ENCODE data around the gene LGR6.

Gene LGR6

GRCh38 chr1:202207292-202207691 lies 13.7 kb downstream of the LGR6 start:
- no peak overlapping the region for H3K4me3 ChIP-seq (ENCODE audit: low read depth, low read length)
- peak; percentile 34 for TF ChIP-seq CTCF (conservative IDR thresholded peaks at IDR 0.05; ENCODE audit: low read depth, low read length)
- DNase-seq (ENCODE audit: low read depth), result peak; percentile 80

- H3K4me3 ChIP-seq (ENCODE audit: low read depth, low read length), result no peak overlapping the region
- TF ChIP-seq CTCF (conservative IDR thresholded peaks at IDR 0.05; ENCODE audit: low read depth, low read length), result no peak
- no peak for DNase-seq (ENCODE audit: low read depth)
Measured at GRCh38 chr1:202208351-202208857, 14.8 kb downstream of the LGR6 start.

DNA sequence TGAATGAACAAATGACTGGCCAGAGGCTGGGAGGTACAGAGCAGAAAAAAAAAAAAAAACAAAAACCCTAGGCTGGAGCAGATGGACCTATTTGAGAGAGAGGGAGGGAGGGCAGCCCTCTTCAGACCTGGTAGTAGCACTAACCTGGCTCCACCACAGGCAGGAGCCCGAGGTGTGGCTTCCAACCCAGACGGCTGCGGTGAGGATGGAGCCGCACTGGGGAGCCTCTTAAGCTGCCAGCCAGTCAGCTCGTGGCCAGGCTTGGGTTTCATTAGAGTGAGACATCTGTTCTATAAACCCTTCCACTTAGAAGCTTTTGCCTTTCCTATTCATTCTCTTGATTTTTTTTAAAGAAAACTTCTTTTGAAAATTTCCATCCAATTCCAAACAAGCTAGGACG lies 16.8 kb downstream of the LGR6 start:
- TF ChIP-seq CTCF (conservative IDR thresholded peaks at IDR 0.05; ENCODE audit: low read depth, low read length), result peak; percentile 38
- DNase-seq (ENCODE audit: low read depth), result peak; percentile 48
- no peak overlapping the region for H3K4me3 ChIP-seq (ENCODE audit: low read depth, low read length)

- no peak for DNase-seq (ENCODE audit: low read depth)
- no peak overlapping the region for H3K4me3 ChIP-seq (ENCODE audit: low read depth, low read length)
- TF ChIP-seq CTCF (conservative IDR thresholded peaks at IDR 0.05; ENCODE audit: low read depth, low read length), result no peak
Measured at GRCh38 chr1:202210969-202211368, 17.4 kb downstream of the LGR6 start.

GRCh38 chr1:202212787-202213186 lies 19.2 kb downstream of the LGR6 start:
- no peak for TF ChIP-seq CTCF (conservative IDR thresholded peaks at IDR 0.05; ENCODE audit: low read depth, low read length)
- H3K4me3 ChIP-seq (ENCODE audit: low read depth, low read length), result no peak overlapping the region

GRCh38 chr1:202213361-202214088 lies 19.9 kb downstream of the LGR6 start:
- H3K4me3 ChIP-seq (ENCODE audit: low read depth, low read length), result no peak overlapping the region
- TF ChIP-seq CTCF (conservative IDR thresholded peaks at IDR 0.05; ENCODE audit: low read depth, low read length), result peak; percentile 41
- no peak for DNase-seq (ENCODE audit: low read depth)

More at GRCh38 chr1:202212787-202213186, 19.2 kb downstream of the LGR6 start:
- DNase-seq (ENCODE audit: low read depth), result no peak

Data from choroid plexus epithelial cell (primary cell).